DLD1 (cell line): ENCODE data around the gene SPPL2B.

ENCODE experiments used
- in situ Hi-C: cut with HindIII; loops from 2 replicates; pipeline ENCODE4 v1.10.0; 2017; ENCODE audit warnings: low sequenced_read_pairs

The SPPL2B gene

GRCh38 chr19:2321565-2322283, 6.8 kb upstream of the SPPL2B start:
- in situ Hi-C loops: no loop called here

GRCh38 chr19:2323707-2324106, 4.8 kb upstream of the SPPL2B start:
- in situ Hi-C loops: no loop called here

GRCh38 chr19:2324220-2324948, 4.1 kb upstream of the SPPL2B start:
- in situ Hi-C loops: no loop called here

- in situ Hi-C loops: no loop called here
These were observed 3.0 kb upstream of the SPPL2B start for GRCh38 chr19:2325281-2326046.

GRCh38 chr19:2326699-2327360, 1.7 kb upstream of the SPPL2B start:
- in situ Hi-C loops: no loop called here

- in situ Hi-C loops: no loop called here
These were observed 597 bp upstream of the SPPL2B start for GRCh38 chr19:2327773-2328400.

- in situ Hi-C loops: no loop called here
These were observed 630 bp downstream of the SPPL2B start for GRCh38 chr19:2329149-2329478.

- in situ Hi-C loops: no loop called here
These were observed 1.0 kb downstream of the SPPL2B start for GRCh38 chr19:2329501-2329916.

GRCh38 chr19:2330255-2330631, 1.8 kb downstream of the SPPL2B start:
- in situ Hi-C loops: no loop called here

GRCh38 chr19:2330632-2331284, 2.3 kb downstream of the SPPL2B start:
- in situ Hi-C loops: no loop called here

GRCh38 chr19:2331601-2332246, 3.2 kb downstream of the SPPL2B start:
- in situ Hi-C loops: no loop called here

- in situ Hi-C loops: no loop called here
These were observed 4.0 kb downstream of the SPPL2B start for GRCh38 chr19:2332341-2333026.

GRCh38 chr19:2333027-2333806, 4.7 kb downstream of the SPPL2B start:
- in situ Hi-C loops: no loop called here

GRCh38 chr19:2333807-2334211, 5.3 kb downstream of the SPPL2B start:
- in situ Hi-C loops: no loop called here

GRCh38 chr19:2334426-2334825, 5.9 kb downstream of the SPPL2B start:
- in situ Hi-C loops: no loop called here

GRCh38 chr19:2334986-2335846, 6.7 kb downstream of the SPPL2B start:
- in situ Hi-C loops: no loop called here

- in situ Hi-C loops: no loop called here
These were observed 7.4 kb downstream of the SPPL2B start for GRCh38 chr19:2335848-2336247.
